ENCODE measurements around the gene TMEM131L.

GRCh38 chr4:153651587-153651986, 185.4 kb downstream of the TMEM131L start:
- no peak for TF ChIP-seq CTCF (IDR thresholded peaks at IDR 0.05)
- no peak for TF ChIP-seq POLR2A (IDR thresholded peaks at IDR 0.05)

All from adrenal gland (tissue), 5 donors.